GM12878 (cell line): ENCODE data around the gene DHX34. TPM values are rescaled to one million over a fixed set of nuclear protein-coding genes. Genes with fewer than 3 reads are reported as not detected.

Experiments used
- ATAC-seq: fragments of 200-7000 bp; cut with Tn5 transposase; 3 replicates; pipeline ENCODE4 v1.9.1; 2020; ENCODE audit warnings: mild to moderate bottlenecking, moderate library complexity
- BruUV-seq: library from RNA; stranded (reverse); fragments of 400-500 nt; replicated peaks from 2 replicates; lab custom pipeline; 2021; lab: Mats Ljungman, UMichigan
- CTCF ChIA-PET: fragments of 300-600 bp; sonication (Branson Sonifier 250); formaldehyde crosslinking; extraction: SDS; loops from one replicate; lab custom pipeline; 2021; ENCODE audit warnings: inconsistent platforms; lab: Yijun Ruan, JAX
- POLR2A ChIA-PET: fragments of 350-600 bp; formaldehyde crosslinking; extraction: SDS; loops from one replicate; lab custom pipeline; 2021; ENCODE audit warnings: inconsistent platforms; lab: Charles Lee
- RAD21 ChIA-PET: fragments of 300-600 bp; sonication (Branson Sonifier 250); formaldehyde crosslinking; loops from one replicate; lab custom pipeline; 2023; ENCODE audit warnings: antibody characterized with exemption; ENCODE audit not compliant: unreplicated experiment; lab: Charles Lee
- SMC1A ChIA-PET: fragments of 300-600 bp; sonication (Branson Sonifier 250); formaldehyde crosslinking; loops from one replicate; lab custom pipeline; 2023; ENCODE audit not compliant: unreplicated experiment, uncharacterized antibody; lab: Charles Lee
- DNase-seq: peaks from one replicate; pipeline ENCODE4 v3.0.0-alpha.2; 2011; ENCODE audit warnings: low read depth, low spot score
- FAIRE-seq: peaks from 3 replicates; lab custom pipeline; 2011; peaks lifted over from hg19 to GRCh38; lab: Jason Lieb, UNC
- H2AFZ ChIP-seq: 2 replicates; pipeline ENCODE4 v1.6.0; 2011; ENCODE audit warnings: low read depth, low read length, control low read depth; ENCODE audit not compliant: control insufficient read depth
- H3K27ac ChIP-seq: 2 replicates; pipeline ENCODE4 v1.5.1; 2011; ENCODE audit warnings: control low read depth; ENCODE audit not compliant: control insufficient read depth, insufficient read depth
- H3K27me3 ChIP-seq, 2 experiments: replicated peaks in 1 of 2; 2 replicates each; pipeline versions ENCODE4 v1.6.0 to v1.6.1; 2011; ENCODE audit warnings: low read length in 1 of 2; ENCODE audit not compliant: control insufficient read depth in 2 of 2, insufficient read depth in 2 of 2
- H3K36me3 ChIP-seq, 2 experiments: 2 replicates each; pipeline ENCODE4 v1.5.1; 2011; ENCODE audit warnings: low read length in 1 of 2; ENCODE audit not compliant: control insufficient read depth in 2 of 2, insufficient read depth in 2 of 2
- H3K4me1 ChIP-seq: 2 replicates; pipeline ENCODE4 v1.6.1; 2011; ENCODE audit warnings: mild to moderate bottlenecking, low read length, moderate library complexity, mixed read lengths; ENCODE audit not compliant: control insufficient read depth, insufficient read depth
- H3K4me2 ChIP-seq: 2 replicates; pipeline ENCODE4 v1.6.0; 2011; ENCODE audit warnings: control low read depth; ENCODE audit not compliant: control insufficient read depth, insufficient read depth
- H3K4me3 ChIP-seq: fragments of 200-600 bp; sonication (generic); 2 replicates; pipeline ENCODE4 v1.5.1; 2016
- H3K79me2 ChIP-seq: 2 replicates; pipeline ENCODE4 v1.6.0; 2011; ENCODE audit warnings: low read length; ENCODE audit not compliant: control insufficient read depth, insufficient read depth
- H3K9ac ChIP-seq: 2 replicates; pipeline ENCODE4 v1.8.0; 2011; ENCODE audit warnings: low read length, control low read depth, mixed read lengths; ENCODE audit not compliant: control insufficient read depth, insufficient read depth
- H3K9me3 ChIP-seq: replicated peaks from 3 replicates; pipeline ENCODE4 v1.5.1; 2011; ENCODE audit warnings: mild to moderate bottlenecking, low read length; ENCODE audit not compliant: control insufficient read depth, insufficient read depth
- H4K20me1 ChIP-seq: 2 replicates; pipeline ENCODE4 v1.6.0; 2011; ENCODE audit not compliant: control insufficient read depth, insufficient read depth
- ESRRA ChIP-seq: IDR thresholded peaks from 2 replicates; pipeline ENCODE4 v1.6.1; 2012; ENCODE audit warnings: mild to moderate bottlenecking, low read length, improper control_type of control experiment
- PML ChIP-seq: IDR thresholded peaks from 2 replicates; pipeline ENCODE4 v1.6.1; 2012; ENCODE audit warnings: low read length, inconsistent platforms
- RCOR1 ChIP-seq: conservative IDR thresholded peaks from 2 replicates; pipeline ENCODE4 v1.6.1; 2012; ENCODE audit warnings: low read depth, low read length, improper control_type of control experiment
- SMAD5 ChIP-seq: IDR thresholded peaks from 2 replicates; pipeline ENCODE4 v1.6.1; 2016; ENCODE audit warnings: antibody characterized with exemption, low read depth
- SRF ChIP-seq, 2 experiments: IDR thresholded peaks; 2 replicates each; pipeline ENCODE4 v1.6.1; 2011; ENCODE audit warnings: low read depth in 2 of 2, low read length in 2 of 2, mild to moderate bottlenecking in 1 of 2, moderate library complexity in 1 of 2
- ZSCAN29 ChIP-seq: fragments of 450-650 bp; IDR thresholded peaks from 2 replicates; pipeline ENCODE4 v1.6.1; 2017; ENCODE audit warnings: mild to moderate bottlenecking, moderate library complexity
- WGBS: methylation state at CpG from one replicate; pipeline ENCODE4 v1.1.6; 2016; ENCODE audit warnings: low lambda C conversion rate; ENCODE audit not compliant: insufficient replicate concordance, insufficient coverage; ENCODE audit errors: missing lambda C conversion rate; 5-methylcytosine and 5-hydroxymethylcytosine counted together
- in situ Hi-C: fragments of 300-500 bp; cut with MboI; formaldehyde crosslinking; loops from 9 replicates; pipeline ENCODE4 v1.14.3; 2018; ENCODE audit warnings: mixed read lengths
- intact Hi-C: fragments of 100-400 bp; cut with micrococcal nuclease; formaldehyde crosslinking; loops from one replicate; pipeline ENCODE4 v1.14.2; 2022; ENCODE audit not compliant: unreplicated experiment
- polyA plus RNA-seq, 11 experiments: library from polyadenylated mRNA; depleted of rRNA in 4 of 11; unstranded in 6 of 11; stranded (reverse) in 5 of 11; fragments of >200 nt; fragmentation: Nextera tagmentation in 4 of 11; fragmentation: Illumina TruSeq in 1 of 11; extraction: Ambion mirVana in 4 of 11; extraction: Trizol in 1 of 11; gene quantifications; 1 replicate in 1 of 11; 2 replicates in 10 of 11; pipeline versions ENCODE4 v1.2.1 to v1.2.3, GENCODE V29; 2011 to 2016; ENCODE audit warnings: inconsistent platforms in 2 of 11, missing spikeins in 2 of 11, low read depth in 1 of 11
- total RNA-seq, 4 experiments: library from RNA; depleted of rRNA in 3 of 4; stranded (reverse); fragments of >200 nt in 3 of 4; fragmentation: Illumina TruSeq in 1 of 4; extraction: Trizol in 1 of 4; gene quantifications; 2 replicates each; pipeline versions ENCODE4 v1.2.1 to v1.2.3, GENCODE V29; 2013 to 2021
- TF ChIP-seq, protein P1 (sequence below): fragments of 450-650 bp; IDR thresholded peaks from 2 replicates; pipeline ENCODE4 v1.6.1; 2018; ENCODE audit warnings: mild to moderate bottlenecking, low read depth, moderate library complexity; ENCODE audit not compliant: partially characterized antibody
- TF ChIP-seq, protein P2 (sequence below): fragments of 450-650 bp; IDR thresholded peaks from 2 replicates; pipeline ENCODE4 v1.6.1; 2017; ENCODE audit warnings: mild to moderate bottlenecking, moderate library complexity

DHX34 gene
- total and polyA plus RNA-seq, 10 of the 15 experiments (the other 5 are each of a cell fraction or from before 2014, with no cell fraction given) = 0.19 to 16.9 (median 10.5) TPM

GRCh38 chr19:47303966-47304365 lies 45.1 kb upstream of the DHX34 start:
- ChIA-PET POLR2A (no interaction called here), CTCF (interaction anchor here (1.6 to 2.5 kb wide), 3 partner anchors 11 to 85 kb away, joined by 4 to 13 read pairs (median 6); no protein-coding TSS in a partner anchor)
- Histone ChIP-seq H3K27me3 (no peaks in the 10 kb centered on the region), H3K9ac (no peak overlapping the region), H3K36me3 (no peaks in the 10 kb centered on the region; a peak in 1 of 4 replicates), H4K20me1 (no peaks in the 10 kb centered on the region), H3K4me1 (peaks cover 19% of the 10 kb centered on the region), H2AFZ (no peak overlapping the region), H3K27ac (no peak overlapping the region), H3K4me2 (no peak overlapping the region), H3K4me3 (no peak overlapping the region)
- FAIRE-seq (no peak), ATAC-seq (no peak), DNase-seq (no peak)
- no TSS peak for BruUV-seq
- intact Hi-C loops = no loop called here
- WGBS = 29% methylated on average over 6 of the region's 6 CpGs
- TF ChIP-seq ZSCAN29 = no peak
- TF ChIP-seq, protein P1, sequence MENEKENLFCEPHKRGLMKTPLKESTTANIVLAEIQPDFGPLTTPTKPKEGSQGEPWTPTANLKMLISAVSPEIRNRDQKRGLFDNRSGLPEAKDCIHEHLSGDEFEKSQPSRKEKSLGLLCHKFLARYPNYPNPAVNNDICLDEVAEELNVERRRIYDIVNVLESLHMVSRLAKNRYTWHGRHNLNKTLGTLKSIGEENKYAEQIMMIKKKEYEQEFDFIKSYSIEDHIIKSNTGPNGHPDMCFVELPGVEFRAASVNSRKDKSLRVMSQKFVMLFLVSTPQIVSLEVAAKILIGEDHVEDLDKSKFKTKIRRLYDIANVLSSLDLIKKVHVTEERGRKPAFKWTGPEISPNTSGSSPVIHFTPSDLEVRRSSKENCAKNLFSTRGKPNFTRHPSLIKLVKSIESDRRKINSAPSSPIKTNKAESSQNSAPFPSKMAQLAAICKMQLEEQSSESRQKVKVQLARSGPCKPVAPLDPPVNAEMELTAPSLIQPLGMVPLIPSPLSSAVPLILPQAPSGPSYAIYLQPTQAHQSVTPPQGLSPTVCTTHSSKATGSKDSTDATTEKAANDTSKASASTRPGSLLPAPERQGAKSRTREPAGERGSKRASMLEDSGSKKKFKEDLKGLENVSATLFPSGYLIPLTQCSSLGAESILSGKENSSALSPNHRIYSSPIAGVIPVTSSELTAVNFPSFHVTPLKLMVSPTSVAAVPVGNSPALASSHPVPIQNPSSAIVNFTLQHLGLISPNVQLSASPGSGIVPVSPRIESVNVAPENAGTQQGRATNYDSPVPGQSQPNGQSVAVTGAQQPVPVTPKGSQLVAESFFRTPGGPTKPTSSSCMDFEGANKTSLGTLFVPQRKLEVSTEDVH = no peak
- no peak for TF ChIP-seq SMAD5
- TF ChIP-seq PML = no peak
- no peak for TF ChIP-seq SRF (IDR thresholded peaks at IDR 0.05; ENCODE audit: low read depth in 2 of 2, low read length in 2 of 2)
- TF ChIP-seq, protein P2, sequence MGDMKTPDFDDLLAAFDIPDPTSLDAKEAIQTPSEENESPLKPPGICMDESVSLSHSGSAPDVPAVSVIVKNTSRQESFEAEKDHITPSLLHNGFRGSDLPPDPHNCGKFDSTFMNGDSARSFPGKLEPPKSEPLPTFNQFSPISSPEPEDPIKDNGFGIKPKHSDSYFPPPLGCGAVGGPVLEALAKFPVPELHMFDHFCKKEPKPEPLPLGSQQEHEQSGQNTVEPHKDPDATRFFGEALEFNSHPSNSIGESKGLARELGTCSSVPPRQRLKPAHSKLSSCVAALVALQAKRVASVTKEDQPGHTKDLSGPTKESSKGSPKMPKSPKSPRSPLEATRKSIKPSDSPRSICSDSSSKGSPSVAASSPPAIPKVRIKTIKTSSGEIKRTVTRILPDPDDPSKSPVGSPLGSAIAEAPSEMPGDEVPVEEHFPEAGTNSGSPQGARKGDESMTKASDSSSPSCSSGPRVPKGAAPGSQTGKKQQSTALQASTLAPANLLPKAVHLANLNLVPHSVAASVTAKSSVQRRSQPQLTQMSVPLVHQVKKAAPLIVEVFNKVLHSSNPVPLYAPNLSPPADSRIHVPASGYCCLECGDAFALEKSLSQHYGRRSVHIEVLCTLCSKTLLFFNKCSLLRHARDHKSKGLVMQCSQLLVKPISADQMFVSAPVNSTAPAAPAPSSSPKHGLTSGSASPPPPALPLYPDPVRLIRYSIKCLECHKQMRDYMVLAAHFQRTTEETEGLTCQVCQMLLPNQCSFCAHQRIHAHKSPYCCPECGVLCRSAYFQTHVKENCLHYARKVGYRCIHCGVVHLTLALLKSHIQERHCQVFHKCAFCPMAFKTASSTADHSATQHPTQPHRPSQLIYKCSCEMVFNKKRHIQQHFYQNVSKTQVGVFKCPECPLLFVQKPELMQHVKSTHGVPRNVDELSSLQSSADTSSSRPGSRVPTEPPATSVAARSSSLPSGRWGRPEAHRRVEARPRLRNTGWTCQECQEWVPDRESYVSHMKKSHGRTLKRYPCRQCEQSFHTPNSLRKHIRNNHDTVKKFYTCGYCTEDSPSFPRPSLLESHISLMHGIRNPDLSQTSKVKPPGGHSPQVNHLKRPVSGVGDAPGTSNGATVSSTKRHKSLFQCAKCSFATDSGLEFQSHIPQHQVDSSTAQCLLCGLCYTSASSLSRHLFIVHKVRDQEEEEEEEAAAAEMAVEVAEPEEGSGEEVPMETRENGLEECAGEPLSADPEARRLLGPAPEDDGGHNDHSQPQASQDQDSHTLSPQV = no peak
- TF ChIP-seq ESRRA = no peak
- TF ChIP-seq RCOR1 = no peak
- TF ChIP-seq, all 136 proteins: peak for 0
- RAD21 ChIA-PET = no interaction called here
- SMC1A ChIA-PET = no interaction called here
- Histone ChIP-seq H3K79me2 (no peaks in the 10 kb centered on the region), H3K9me3 (no peaks in the 10 kb centered on the region; the same call in 2 of the 3 replicates)
- in situ Hi-C loops = no loop called here
